ENCODE data around the gene TH. TPM values are rescaled to one million over a fixed set of nuclear protein-coding genes. Genes with fewer than 3 reads are reported as not detected.

TH gene
- total and polyA plus RNA-seq, 4 donors, result 0.14 to 0.31 TPM; not detected in 2

- DNase-seq, result no peak
- TF ChIP-seq, protein P1, sequence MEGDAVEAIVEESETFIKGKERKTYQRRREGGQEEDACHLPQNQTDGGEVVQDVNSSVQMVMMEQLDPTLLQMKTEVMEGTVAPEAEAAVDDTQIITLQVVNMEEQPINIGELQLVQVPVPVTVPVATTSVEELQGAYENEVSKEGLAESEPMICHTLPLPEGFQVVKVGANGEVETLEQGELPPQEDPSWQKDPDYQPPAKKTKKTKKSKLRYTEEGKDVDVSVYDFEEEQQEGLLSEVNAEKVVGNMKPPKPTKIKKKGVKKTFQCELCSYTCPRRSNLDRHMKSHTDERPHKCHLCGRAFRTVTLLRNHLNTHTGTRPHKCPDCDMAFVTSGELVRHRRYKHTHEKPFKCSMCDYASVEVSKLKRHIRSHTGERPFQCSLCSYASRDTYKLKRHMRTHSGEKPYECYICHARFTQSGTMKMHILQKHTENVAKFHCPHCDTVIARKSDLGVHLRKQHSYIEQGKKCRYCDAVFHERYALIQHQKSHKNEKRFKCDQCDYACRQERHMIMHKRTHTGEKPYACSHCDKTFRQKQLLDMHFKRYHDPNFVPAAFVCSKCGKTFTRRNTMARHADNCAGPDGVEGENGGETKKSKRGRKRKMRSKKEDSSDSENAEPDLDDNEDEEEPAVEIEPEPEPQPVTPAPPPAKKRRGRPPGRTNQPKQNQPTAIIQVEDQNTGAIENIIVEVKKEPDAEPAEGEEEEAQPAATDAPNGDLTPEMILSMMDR (IDR thresholded peaks at IDR 0.05; ENCODE audit: control extremely low read depth, extremely low read depth), result no peak
- ATAC-seq (ENCODE audit: insufficient read depth, low FRiP score), result no peak
- Histone ChIP-seq H3K27ac (ENCODE audit: low read depth in 1 of 2, low read length in 1 of 2) (no peak overlapping the region), H3K27me3 (ENCODE audit: control insufficient read depth in 3 of 3, insufficient read depth in 3 of 3, low read length in 2 of 3) (no peaks in the 10 kb centered on the region), H3K4me3 (no peak overlapping the region), H3K9ac (ENCODE audit: insufficient read depth in 1 of 2, low read length in 2 of 2) (no peak overlapping the region), H3K36me3 (ENCODE audit: control insufficient read depth in 4 of 4, insufficient read depth in 4 of 4, low read length in 4 of 4) (no peaks in the 10 kb centered on the region), H3K9me3 (ENCODE audit: control insufficient read depth in 4 of 4, insufficient read depth in 3 of 4, low read length in 3 of 4) (peaks cover 0 to 4% (median 0%) of the 10 kb centered on the region in 4 donors), H3K4me1 (ENCODE audit: control insufficient read depth in 5 of 5, insufficient read depth in 5 of 5, low read length in 5 of 5) (peaks cover 0 to 13% (median 0%) of the 10 kb centered on the region in 5 donors)
- WGBS, 2 donors, result 83 to 100% methylated on average over 1 of the region's 1 CpG
These were observed 33.7 kb upstream of the TH start for GRCh38 chr11:2205214-2205720.

- Histone ChIP-seq H3K27ac (ENCODE audit: low read depth in 1 of 2, low read length in 1 of 2) (no peak overlapping the region), H3K27me3 (ENCODE audit: control insufficient read depth in 3 of 3, insufficient read depth in 3 of 3, low read length in 2 of 3) (no peaks in the 10 kb centered on the region), H3K4me3 (no peak overlapping the region), H3K4me1 (ENCODE audit: control insufficient read depth in 5 of 5, insufficient read depth in 5 of 5, low read length in 5 of 5) (peaks cover 0 to 8% (median 0%) of the 10 kb centered on the region in 5 donors), H3K36me3 (ENCODE audit: control insufficient read depth in 4 of 4, insufficient read depth in 4 of 4, low read length in 4 of 4) (no peaks in the 10 kb centered on the region), H3K9ac (ENCODE audit: insufficient read depth in 1 of 2, low read length in 2 of 2) (no peak overlapping the region), H3K9me3 (ENCODE audit: control insufficient read depth in 4 of 4, insufficient read depth in 3 of 4, low read length in 3 of 4) (peaks cover 0 to 4% (median 0%) of the 10 kb centered on the region in 4 donors)
- TF ChIP-seq, protein P1 (IDR thresholded peaks at IDR 0.05; ENCODE audit: control extremely low read depth, extremely low read depth), result no peak
- WGBS, 2 donors, result 90% methylated on average over 21 of the region's 21 CpGs
- DNase-seq (peak in 1 of 3 donors; percentile 14), ATAC-seq (ENCODE audit: insufficient read depth, low FRiP score) (no peak)
These were observed 33.0 kb upstream of the TH start for GRCh38 chr11:2204361-2205213.

- ATAC-seq (ENCODE audit: insufficient read depth, low FRiP score) (no peak), DNase-seq (peak in 1 of 3 donors; percentile 9)
- TF ChIP-seq, protein P1 (IDR thresholded peaks at IDR 0.05; ENCODE audit: control extremely low read depth, extremely low read depth), result no peak
- Histone ChIP-seq H3K4me3 (no peak overlapping the region), H3K4me1 (ENCODE audit: control insufficient read depth in 5 of 5, insufficient read depth in 5 of 5, low read length in 5 of 5) (peaks cover 0 to 5% (median 0%) of the 10 kb centered on the region in 5 donors), H3K27me3 (ENCODE audit: control insufficient read depth in 3 of 3, insufficient read depth in 3 of 3, low read length in 2 of 3) (no peaks in the 10 kb centered on the region), H3K27ac (ENCODE audit: low read depth in 1 of 2, low read length in 1 of 2) (no peak overlapping the region), H3K9ac (ENCODE audit: insufficient read depth in 1 of 2, low read length in 2 of 2) (no peak overlapping the region), H3K9me3 (ENCODE audit: control insufficient read depth in 4 of 4, insufficient read depth in 3 of 4, low read length in 3 of 4) (peaks cover 0 to 4% (median 0%) of the 10 kb centered on the region in 4 donors), H3K36me3 (ENCODE audit: control insufficient read depth in 4 of 4, insufficient read depth in 4 of 4, low read length in 4 of 4) (no peaks in the 10 kb centered on the region)
- 87 to 98% methylated on average over 22 to 23 of the region's 23 CpGs for WGBS, 2 donors
These were observed 32.0 kb upstream of the TH start for GRCh38 chr11:2203440-2204259.

Data from lung (tissue), 12 donors.